Uterus (tissue), 4 donors: ENCODE data around the gene LAMC3. TPM values are rescaled to one million over a fixed set of nuclear protein-coding genes. Genes with fewer than 3 reads are reported as not detected.

Source experiments
- DNase-seq, 2 donors: peaks; one replicate each; pipeline ENCODE4 v3.0.0-alpha.2; 2019 to 2020
- H3K27ac ChIP-seq, 2 donors: fragments of 200-600 bp; sonication (generic); 1 replicate in 1 of 2; 2 replicates in 1 of 2; pipeline ENCODE4 v1.5.1; 2016 to 2018
- H3K27me3 ChIP-seq, 2 donors: fragments of 200-600 bp; sonication (generic); one replicate each; pipeline ENCODE4 v1.5.1; 2018 to 2019; ENCODE audit warnings: control low read depth in 1 of 2
- H3K36me3 ChIP-seq, 2 donors: fragments of 200-600 bp; sonication (generic); one replicate each; pipeline ENCODE4 v1.5.1; 2019; ENCODE audit warnings: control low read depth in 1 of 2
- H3K4me1 ChIP-seq, 2 donors: fragments of 200-600 bp; sonication (generic); one replicate each; pipeline ENCODE4 v1.5.1; 2018 to 2019; ENCODE audit warnings: control low read depth in 1 of 2
- H3K4me3 ChIP-seq, 2 donors: fragments of 200-600 bp; sonication (generic); 1 replicate in 1 of 2; 2 replicates in 1 of 2; pipeline ENCODE4 v1.5.1; 2018 to 2019; ENCODE audit warnings: mild to moderate bottlenecking in 1 of 2
- H3K9me3 ChIP-seq, 2 donors: fragments of 200-600 bp; sonication (generic); one replicate each; pipeline ENCODE4 v1.5.1; 2019; ENCODE audit warnings: control low read depth in 1 of 2
- POLR2A ChIP-seq, 2 donors: fragments of 450-650 bp; IDR thresholded peaks; one replicate each; pipeline ENCODE4 v1.6.1; 2016; ENCODE audit warnings: antibody characterized with exemption in 2 of 2, mild to moderate bottlenecking in 1 of 2, moderate library complexity in 1 of 2
- intact Hi-C: fragments of 100-400 bp; cut with DNase I; formaldehyde crosslinking; loops from one replicate; pipeline ENCODE4 v1.15.1; 2023; ENCODE audit warnings: low total_unique reads
- total RNA-seq, 4 donors: library from RNA; depleted of rRNA in 3 of 4; stranded (reverse); fragments of >200 nt in 3 of 4; gene quantifications; one replicate each; pipeline versions ENCODE4 v1.1.0 to v1.2.4, GENCODE V29; 2014 to 2023
- TF ChIP-seq, protein P1 (sequence below), 4 experiments: fragments of 200-600 bp in 2 of 4; fragments of 450-650 bp in 2 of 4; sonication (generic) in 2 of 4; IDR thresholded peaks; one replicate each; pipeline ENCODE4 v1.5.1; 2016 to 2019; ENCODE audit warnings: antibody characterized with exemption in 4 of 4, mild to moderate bottlenecking in 2 of 4, moderate library complexity in 1 of 4
- donor health status: DM: yes; HTN: yes; CAD: no.

LAMC3 gene
- total RNA-seq, 4 donors from 2014 or later = 2.6 to 58.5 (median 3.6) TPM

DNA sequence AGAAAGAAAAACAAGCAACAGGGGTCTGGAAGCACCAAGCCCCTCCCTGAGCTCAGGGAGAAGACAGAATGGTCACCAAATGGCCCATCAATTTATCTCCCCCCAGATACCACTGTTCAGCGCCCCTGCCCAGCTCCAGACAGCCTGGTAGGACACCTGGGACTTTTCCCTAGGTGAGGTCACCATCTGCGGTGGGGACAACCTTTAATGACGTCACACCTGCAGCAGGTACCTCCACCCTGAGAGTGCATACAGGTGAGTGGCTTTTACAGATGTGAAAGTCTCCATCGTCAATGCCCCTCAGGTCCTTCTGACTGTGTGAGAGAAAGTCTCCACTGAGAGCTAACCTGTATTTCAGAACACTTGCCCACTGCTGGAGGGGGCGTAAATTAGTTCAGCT lies 34.3 kb upstream of the LAMC3 start:
- Histone ChIP-seq H3K9me3 (no peaks in the 10 kb centered on the region), H3K27me3 (no peaks in the 10 kb centered on the region), H3K4me3 (no peak overlapping the region), H3K4me1 (no peaks in the 10 kb centered on the region), H3K27ac (no peak overlapping the region), H3K36me3 (no peaks in the 10 kb centered on the region)
- TF ChIP-seq, protein P1, sequence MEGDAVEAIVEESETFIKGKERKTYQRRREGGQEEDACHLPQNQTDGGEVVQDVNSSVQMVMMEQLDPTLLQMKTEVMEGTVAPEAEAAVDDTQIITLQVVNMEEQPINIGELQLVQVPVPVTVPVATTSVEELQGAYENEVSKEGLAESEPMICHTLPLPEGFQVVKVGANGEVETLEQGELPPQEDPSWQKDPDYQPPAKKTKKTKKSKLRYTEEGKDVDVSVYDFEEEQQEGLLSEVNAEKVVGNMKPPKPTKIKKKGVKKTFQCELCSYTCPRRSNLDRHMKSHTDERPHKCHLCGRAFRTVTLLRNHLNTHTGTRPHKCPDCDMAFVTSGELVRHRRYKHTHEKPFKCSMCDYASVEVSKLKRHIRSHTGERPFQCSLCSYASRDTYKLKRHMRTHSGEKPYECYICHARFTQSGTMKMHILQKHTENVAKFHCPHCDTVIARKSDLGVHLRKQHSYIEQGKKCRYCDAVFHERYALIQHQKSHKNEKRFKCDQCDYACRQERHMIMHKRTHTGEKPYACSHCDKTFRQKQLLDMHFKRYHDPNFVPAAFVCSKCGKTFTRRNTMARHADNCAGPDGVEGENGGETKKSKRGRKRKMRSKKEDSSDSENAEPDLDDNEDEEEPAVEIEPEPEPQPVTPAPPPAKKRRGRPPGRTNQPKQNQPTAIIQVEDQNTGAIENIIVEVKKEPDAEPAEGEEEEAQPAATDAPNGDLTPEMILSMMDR (IDR thresholded peaks at IDR 0.05) = no peak
- TF ChIP-seq POLR2A (IDR thresholded peaks at IDR 0.05) = no peak
- DNase-seq = no peak
- intact Hi-C loops = no loop called here

DNA sequence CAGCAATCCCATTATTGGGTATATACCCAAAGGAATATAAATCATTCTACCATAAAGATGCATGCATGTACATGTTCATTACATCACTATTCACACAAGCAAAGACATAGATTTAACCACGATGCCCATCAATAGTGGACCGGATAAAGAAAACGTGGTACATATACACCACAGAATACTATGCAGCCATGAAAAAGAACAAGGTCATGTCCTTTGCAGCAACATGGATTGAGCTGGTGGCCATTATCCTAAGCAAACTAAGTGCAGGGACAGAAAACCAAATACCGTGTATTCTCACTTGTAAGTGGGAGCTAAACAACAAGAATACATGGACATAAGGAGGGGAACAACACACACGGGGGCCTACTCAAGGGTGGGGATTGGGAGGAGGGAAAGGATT lies 33.8 kb upstream of the LAMC3 start:
- intact Hi-C loops = no loop called here
- Histone ChIP-seq H3K27ac (no peak overlapping the region), H3K27me3 (no peaks in the 10 kb centered on the region), H3K4me1 (no peaks in the 10 kb centered on the region), H3K36me3 (no peaks in the 10 kb centered on the region), H3K9me3 (no peaks in the 10 kb centered on the region), H3K4me3 (no peak overlapping the region)
- TF ChIP-seq, protein P1 (IDR thresholded peaks at IDR 0.05) = no peak
- no peak for DNase-seq

DNA sequence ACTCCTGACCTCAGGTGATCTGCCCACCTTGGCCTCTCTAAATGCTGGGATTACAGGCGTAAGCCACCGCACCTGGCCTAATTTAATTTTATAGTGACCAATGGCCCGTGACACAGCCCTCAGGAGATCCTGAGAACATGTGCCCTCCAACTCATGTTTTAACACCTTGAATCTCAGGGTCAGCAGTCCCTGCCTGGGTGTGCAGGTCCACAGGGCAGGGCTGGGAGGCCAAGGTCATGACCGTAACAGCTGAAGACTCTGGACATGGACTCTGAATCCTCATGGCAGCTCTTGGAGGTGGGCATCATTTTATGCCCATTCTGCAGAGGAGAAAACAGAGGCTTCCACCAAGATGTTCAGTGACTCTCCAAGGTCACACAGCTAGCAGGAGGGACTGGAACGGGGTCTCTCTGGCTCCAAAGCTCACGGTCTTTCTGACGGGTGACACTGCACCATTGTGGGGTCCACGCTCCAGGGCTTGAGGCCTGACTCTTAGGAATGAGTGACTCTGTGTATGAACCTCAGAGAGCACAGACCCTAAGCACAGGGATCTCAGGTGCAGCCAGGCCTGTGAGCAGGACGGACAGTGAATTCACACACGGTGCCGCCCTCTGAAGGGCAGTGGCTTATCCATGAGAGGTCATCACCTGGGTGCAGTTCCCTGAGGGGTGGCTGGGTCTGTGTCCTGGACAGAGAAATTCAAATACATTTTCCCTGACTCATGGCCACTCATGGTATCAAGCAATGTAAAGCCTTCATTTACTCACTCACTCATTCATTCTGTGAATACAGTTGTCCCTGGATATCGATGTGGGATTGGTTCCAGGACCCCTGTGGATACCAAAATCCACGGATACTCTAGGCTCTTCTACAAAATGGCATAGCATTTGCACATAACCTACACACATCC lies 32.8 kb upstream of the LAMC3 start:
- Histone ChIP-seq H3K27ac (no peak overlapping the region), H3K9me3 (no peaks in the 10 kb centered on the region), H3K4me1 (no peaks in the 10 kb centered on the region), H3K27me3 (no peaks in the 10 kb centered on the region), H3K4me3 (no peak overlapping the region), H3K36me3 (no peaks in the 10 kb centered on the region)
- no peak for DNase-seq
- intact Hi-C loops = no loop called here
- TF ChIP-seq, protein P1 (IDR thresholded peaks at IDR 0.05) = no peak
- TF ChIP-seq POLR2A (IDR thresholded peaks at IDR 0.05) = no peak

- Histone ChIP-seq H3K27me3 (no peaks in the 10 kb centered on the region), H3K4me3 (no peak overlapping the region), H3K9me3 (no peaks in the 10 kb centered on the region), H3K4me1 (no peaks in the 10 kb centered on the region), H3K36me3 (no peaks in the 10 kb centered on the region), H3K27ac (no peak overlapping the region)
- intact Hi-C loops = no loop called here
- DNase-seq = no peak
- TF ChIP-seq, protein P1 (IDR thresholded peaks at IDR 0.05) = no peak
These were observed 31.2 kb upstream of the LAMC3 start for GRCh38 chr9:130977811-130978221.

- Histone ChIP-seq H3K9me3 (no peaks in the 10 kb centered on the region), H3K27me3 (no peaks in the 10 kb centered on the region), H3K4me3 (no peak overlapping the region), H3K36me3 (no peaks in the 10 kb centered on the region), H3K27ac (no peak overlapping the region), H3K4me1 (no peaks in the 10 kb centered on the region)
- intact Hi-C loops = no loop called here
- no peak for TF ChIP-seq POLR2A (IDR thresholded peaks at IDR 0.05)
- TF ChIP-seq, protein P1 (IDR thresholded peaks at IDR 0.05) = no peak
- DNase-seq = no peak
These were observed 29.2 kb upstream of the LAMC3 start for GRCh38 chr9:130979591-130980385.
